A673 (cell line): Measurements from ENCODE around the gene PTCRA. TPM values are rescaled to one million over a fixed set of nuclear protein-coding genes. Genes with fewer than 3 reads are reported as not detected.

ENCODE experiments used
- BruUV-seq: library from RNA; stranded (reverse); fragments of 400-500 nt; replicated peaks from 2 replicates; lab custom pipeline; 2021; lab: Mats Ljungman, UMichigan
- CTCF ChIA-PET: fragments of 300-600 bp; sonication (Branson Sonifier 250); formaldehyde crosslinking; loops from one replicate; lab custom pipeline; 2022; ENCODE audit warnings: antibody characterized with exemption; lab: Charles Lee
- POLR2A ChIA-PET: fragments of 300-600 bp; sonication (Branson Sonifier 250); formaldehyde crosslinking; loops from one replicate; lab custom pipeline; 2022; ENCODE audit warnings: antibody characterized with exemption; ENCODE audit not compliant: low non-redundant PET; lab: Charles Lee
- DNase-seq: peaks from one replicate; pipeline ENCODE4 v3.0.0-alpha.2; 2015; ENCODE audit warnings: low spot score
- H3K27ac ChIP-seq: fragments of 200-600 bp; sonication (generic); 2 replicates; pipeline ENCODE4 v1.5.1; 2016; ENCODE audit warnings: mixed run types, low read depth, mild to moderate bottlenecking, mixed read lengths, antibody characterized with exemption, low read length; ENCODE audit not compliant: poor library complexity, severe bottlenecking
- H3K27me3 ChIP-seq: fragments of 200-600 bp; sonication (generic); replicated peaks from 2 replicates; pipeline ENCODE4 v1.6.1; 2017; ENCODE audit warnings: mixed run types, low read depth, mild to moderate bottlenecking, mixed read lengths, antibody characterized with exemption, low read length; ENCODE audit not compliant: insufficient read depth, poor library complexity
- H3K36me3 ChIP-seq: fragments of 200-600 bp; sonication (generic); 2 replicates; pipeline ENCODE4 v1.6.1; 2016; ENCODE audit warnings: mixed run types, mild to moderate bottlenecking, mixed read lengths, antibody characterized with exemption, low read length; ENCODE audit not compliant: insufficient read depth, poor library complexity, severe bottlenecking
- H3K4me1 ChIP-seq: fragments of 200-600 bp; sonication (generic); 2 replicates; pipeline ENCODE4 v1.6.1; 2017; ENCODE audit warnings: mixed run types, mild to moderate bottlenecking, mixed read lengths, antibody characterized with exemption, low read length; ENCODE audit not compliant: insufficient read depth, poor library complexity, severe bottlenecking
- H3K4me3 ChIP-seq: fragments of 200-600 bp; sonication (generic); 2 replicates; pipeline ENCODE4 v1.5.1; 2016; ENCODE audit warnings: low read depth, mixed run types, mild to moderate bottlenecking, mixed read lengths, low read length; ENCODE audit not compliant: poor library complexity, severe bottlenecking
- H3K9me3 ChIP-seq: fragments of 200-600 bp; sonication (generic); 2 replicates; pipeline ENCODE4 v1.6.1; 2016; ENCODE audit warnings: mixed run types, low read depth, mild to moderate bottlenecking, mixed read lengths, antibody characterized with exemption, low read length; ENCODE audit not compliant: poor library complexity, severe bottlenecking
- EZH2 ChIP-seq: fragments of 200-600 bp; sonication (generic); IDR thresholded peaks from 2 replicates; pipeline ENCODE4 v1.6.1; 2017; ENCODE audit warnings: borderline replicate concordance, low read depth, mild to moderate bottlenecking, mixed read lengths, antibody characterized with exemption, low read length; ENCODE audit not compliant: poor library complexity, severe bottlenecking
- intact Hi-C: fragments of 100-400 bp; cut with micrococcal nuclease; formaldehyde crosslinking; loops from one replicate; pipeline ENCODE4 v1.10.0; 2022; ENCODE audit not compliant: unreplicated experiment
- total RNA-seq: library from RNA; stranded (reverse); gene quantifications from 2 replicates; pipeline ENCODE4 v1.2.3, GENCODE V29; 2021
- TF ChIP-seq, protein P1 (sequence below): fragments of 300-800, 200-600 bp; sonication (generic); conservative IDR thresholded peaks from 2 replicates; pipeline ENCODE4 v1.5.1; 2017; ENCODE audit warnings: low read depth, mild to moderate bottlenecking, antibody characterized with exemption, low read length, moderate library complexity, mixed read lengths

The PTCRA gene
- total RNA-seq, 1 experiment from 2014 or later, result not detected

DNA sequence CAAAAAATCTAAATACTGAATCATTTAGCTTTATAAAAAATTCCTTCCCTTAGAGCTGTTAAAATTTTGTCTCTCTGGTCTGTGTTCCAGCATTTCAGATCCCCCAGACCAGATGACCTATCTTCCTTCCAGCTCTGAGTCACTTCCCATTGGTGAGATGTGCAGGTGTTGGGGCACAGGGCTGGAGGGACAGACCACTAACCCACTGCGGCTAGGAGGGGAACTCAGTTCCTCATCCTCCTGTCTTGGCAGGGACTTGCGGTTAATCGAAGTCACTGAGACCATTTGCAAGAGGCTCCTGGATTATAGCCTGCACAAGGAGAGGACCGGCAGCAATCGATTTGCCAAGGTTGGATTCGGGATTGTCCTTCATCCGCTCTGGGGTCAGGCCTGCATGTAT is 19.5 kb downstream of the PTCRA start:
- ChIA-PET CTCF (interaction anchor here (0.6 kb wide), 1 partner anchor 12 kb away, joined by 3 read pairs; no protein-coding TSS in a partner anchor), POLR2A (no interaction called here)
- intact Hi-C loops, result no loop called here

DNA sequence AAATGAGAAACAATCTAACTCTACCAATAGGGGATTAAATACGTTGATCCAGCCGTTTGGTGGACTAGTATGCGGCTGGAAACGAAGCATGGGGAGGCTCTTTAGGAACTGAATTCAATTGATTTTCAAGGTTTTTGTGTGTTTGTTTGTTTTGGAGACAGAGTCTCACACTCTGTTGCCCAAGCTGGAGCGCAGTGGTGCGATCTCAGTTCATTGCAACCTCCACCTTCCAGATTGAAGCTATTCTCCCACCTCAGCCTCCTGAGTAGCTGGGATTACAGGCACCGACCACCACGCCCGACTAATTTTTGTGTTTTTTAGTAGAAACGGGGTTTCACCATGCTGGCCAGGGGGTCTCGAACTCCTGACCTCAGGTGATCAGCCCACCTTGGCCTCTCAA is 20.5 kb downstream of the PTCRA start:
- ChIA-PET POLR2A (no interaction called here), CTCF (no interaction called here)
- Histone ChIP-seq H3K36me3 (peaks cover 35% of the 10 kb centered on the region), H3K9me3 (no peaks in the 10 kb centered on the region), H3K27me3 (no peaks in the 10 kb centered on the region), H3K4me3 (no peak overlapping the region), H3K27ac (no peak overlapping the region), H3K4me1 (peaks cover 16% of the 10 kb centered on the region)
- no peak for DNase-seq
- no peak for TF ChIP-seq EZH2
- TF ChIP-seq, protein P1, sequence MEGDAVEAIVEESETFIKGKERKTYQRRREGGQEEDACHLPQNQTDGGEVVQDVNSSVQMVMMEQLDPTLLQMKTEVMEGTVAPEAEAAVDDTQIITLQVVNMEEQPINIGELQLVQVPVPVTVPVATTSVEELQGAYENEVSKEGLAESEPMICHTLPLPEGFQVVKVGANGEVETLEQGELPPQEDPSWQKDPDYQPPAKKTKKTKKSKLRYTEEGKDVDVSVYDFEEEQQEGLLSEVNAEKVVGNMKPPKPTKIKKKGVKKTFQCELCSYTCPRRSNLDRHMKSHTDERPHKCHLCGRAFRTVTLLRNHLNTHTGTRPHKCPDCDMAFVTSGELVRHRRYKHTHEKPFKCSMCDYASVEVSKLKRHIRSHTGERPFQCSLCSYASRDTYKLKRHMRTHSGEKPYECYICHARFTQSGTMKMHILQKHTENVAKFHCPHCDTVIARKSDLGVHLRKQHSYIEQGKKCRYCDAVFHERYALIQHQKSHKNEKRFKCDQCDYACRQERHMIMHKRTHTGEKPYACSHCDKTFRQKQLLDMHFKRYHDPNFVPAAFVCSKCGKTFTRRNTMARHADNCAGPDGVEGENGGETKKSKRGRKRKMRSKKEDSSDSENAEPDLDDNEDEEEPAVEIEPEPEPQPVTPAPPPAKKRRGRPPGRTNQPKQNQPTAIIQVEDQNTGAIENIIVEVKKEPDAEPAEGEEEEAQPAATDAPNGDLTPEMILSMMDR, result no peak
- intact Hi-C loops, result no loop called here
- no TSS peak for BruUV-seq

More for the DNA sequence above, 19.5 kb downstream of the PTCRA start:
- DNase-seq, result no peak
- H3K27me3 ChIP-seq, result no peaks in the 10 kb centered on the region
- H3K4me3 ChIP-seq, result no peak overlapping the region
- H3K4me1 ChIP-seq, result peaks cover 22% of the 10 kb centered on the region
- no peak overlapping the region for H3K27ac ChIP-seq
- no TSS peak for BruUV-seq
- peaks cover 35% of the 10 kb centered on the region for H3K36me3 ChIP-seq
- TF ChIP-seq, protein P1, result no peak
- TF ChIP-seq EZH2, result no peak
- no peaks in the 10 kb centered on the region for H3K9me3 ChIP-seq

DNA sequence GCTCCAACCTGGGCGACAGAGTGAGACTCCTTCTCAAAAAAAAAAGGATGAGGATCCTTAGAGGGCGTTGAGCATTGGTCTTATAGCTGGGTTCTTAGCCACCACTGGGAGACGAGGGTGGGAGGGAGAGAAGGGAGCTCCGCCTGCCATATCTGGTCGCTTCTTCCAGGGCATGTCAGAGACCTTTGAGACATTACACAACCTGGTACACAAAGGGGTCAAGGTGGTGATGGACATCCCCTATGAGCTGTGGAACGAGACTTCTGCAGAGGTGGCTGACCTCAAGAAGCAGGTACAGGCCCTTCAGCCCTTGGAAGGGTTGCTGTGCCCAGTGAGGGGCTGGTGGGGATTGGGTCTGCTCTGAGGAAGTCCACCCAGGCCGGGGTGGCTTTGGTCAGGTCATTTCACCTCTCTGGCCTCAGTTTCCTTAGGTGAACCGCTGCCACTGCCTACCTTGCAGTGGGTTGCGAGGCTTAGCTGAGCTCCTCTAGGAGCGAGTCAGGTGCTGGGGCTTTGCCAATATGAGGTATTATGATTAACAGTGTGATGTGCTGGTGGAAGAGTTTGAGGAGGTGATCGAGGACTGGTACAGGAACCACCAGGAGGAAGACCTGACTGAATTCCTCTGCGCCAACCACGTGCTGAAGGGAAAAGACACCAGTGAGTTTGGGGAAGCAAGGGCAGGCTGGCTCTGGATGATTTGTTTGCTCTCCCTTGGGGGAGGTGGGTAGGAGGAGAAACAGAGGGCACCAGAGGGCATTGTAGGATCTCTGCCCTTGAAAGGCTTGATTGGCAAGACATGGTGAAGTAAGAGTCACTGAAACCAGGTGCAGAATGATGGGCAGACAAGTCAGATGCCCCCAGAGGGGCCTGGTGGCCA is 21.9 kb downstream of the PTCRA start:
- H3K4me1 ChIP-seq, result peaks cover 6% of the 10 kb centered on the region
- BruUV-seq, result no TSS peak
- H3K4me3 ChIP-seq, result no peak overlapping the region
- no peaks in the 10 kb centered on the region for H3K27me3 ChIP-seq
- CTCF ChIA-PET, result no interaction called here
- POLR2A ChIA-PET, result no interaction called here
- no peak overlapping the region for H3K27ac ChIP-seq
- no peak for DNase-seq
- intact Hi-C loops, result no loop called here
- peaks cover 35% of the 10 kb centered on the region for H3K36me3 ChIP-seq
- no peaks in the 10 kb centered on the region for H3K9me3 ChIP-seq
- TF ChIP-seq, protein P1, result no peak
- TF ChIP-seq EZH2, result no peak
